T-helper 1 cell (primary cell): Measurements from ENCODE around the gene POLR2B.
"Not testable (repeated sequence)": the region's sequence is repeated elsewhere in the genome, so short reads cannot be mapped to it uniquely, and the experiment has no call there.

Source experiments
- DNase-seq, 5 donors: peaks; one replicate each; pipeline ENCODE4 v3.0.0-alpha.2; 2012 to 2020

Gene POLR2B

DNA sequence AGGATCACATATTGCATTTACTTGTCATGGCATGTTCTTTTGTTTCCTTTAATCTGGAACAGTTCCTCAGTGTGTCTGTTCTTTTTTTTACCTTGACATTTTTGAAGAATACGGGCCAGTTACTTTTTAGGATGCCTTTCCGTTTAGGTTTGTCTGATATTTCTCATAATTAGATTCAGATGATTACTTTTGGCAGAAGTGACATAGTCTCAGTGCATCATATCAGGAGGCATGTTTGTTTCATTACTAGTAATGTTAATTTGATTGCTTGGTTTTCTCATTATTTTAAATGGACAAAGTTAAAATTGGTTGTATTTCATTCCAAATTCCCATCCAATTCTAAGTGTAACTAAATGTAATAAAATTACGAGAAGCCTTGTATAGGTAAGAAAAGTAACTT, 8.3 kb downstream of the POLR2B start:
- no peak for DNase-seq

DNA sequence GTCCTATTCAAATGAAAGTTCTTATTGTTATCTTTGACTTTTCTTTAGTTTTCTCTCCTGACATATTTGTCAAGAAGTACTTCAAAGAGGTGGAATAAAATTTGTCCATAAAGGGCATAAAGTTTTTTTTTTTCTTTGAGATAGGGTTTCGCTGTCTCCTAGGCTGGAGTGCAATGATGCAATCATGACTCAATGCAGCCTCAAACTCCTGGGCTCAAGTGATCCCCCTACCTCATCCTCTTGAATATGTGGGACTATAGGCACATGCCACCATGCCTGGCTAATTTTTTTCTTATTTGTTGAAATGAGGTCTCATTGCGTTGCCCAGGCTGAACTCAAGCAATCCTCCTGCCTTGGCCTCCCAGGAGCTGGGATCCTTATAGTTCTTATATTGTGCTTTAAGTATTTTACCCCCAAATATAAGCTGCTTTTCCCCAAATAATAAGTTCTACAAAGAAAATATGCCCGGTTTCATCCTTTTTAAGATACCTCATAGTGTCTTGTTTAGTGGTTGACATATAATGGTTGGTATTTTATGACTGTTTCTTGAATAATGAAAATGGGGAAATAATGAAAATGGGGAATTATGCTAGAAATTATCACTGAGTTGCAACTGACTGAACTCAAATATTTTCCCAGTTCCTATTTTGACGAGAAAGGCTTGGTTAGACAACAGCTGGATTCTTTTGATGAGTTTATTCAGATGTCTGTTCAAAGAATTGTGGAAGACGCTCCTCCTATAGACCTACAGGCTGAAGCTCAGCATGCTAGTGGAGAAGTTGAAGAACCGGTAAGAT, 11.6 kb downstream of the POLR2B start:
- no peak for DNase-seq

DNA sequence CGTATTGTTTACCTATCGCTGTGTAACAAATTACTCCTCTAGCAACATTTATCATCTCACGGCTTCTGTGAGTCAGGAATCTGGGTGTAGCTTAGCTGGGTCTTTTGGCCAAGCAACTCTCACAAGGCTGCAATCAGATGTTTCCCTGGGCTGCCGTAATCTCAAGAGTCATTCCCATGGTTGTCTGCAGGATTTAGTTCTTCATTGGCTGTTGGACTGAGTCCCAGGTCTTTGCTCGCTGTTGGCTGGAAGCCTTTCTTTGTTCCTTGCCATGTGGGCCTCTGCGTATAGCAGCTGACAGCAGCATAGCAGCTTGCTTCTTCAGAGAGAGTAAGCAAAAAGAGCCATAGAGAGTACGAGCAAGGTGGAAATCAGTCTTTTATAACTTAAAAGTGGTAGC, 16.8 kb downstream of the POLR2B start:
- no peak for DNase-seq

DNA sequence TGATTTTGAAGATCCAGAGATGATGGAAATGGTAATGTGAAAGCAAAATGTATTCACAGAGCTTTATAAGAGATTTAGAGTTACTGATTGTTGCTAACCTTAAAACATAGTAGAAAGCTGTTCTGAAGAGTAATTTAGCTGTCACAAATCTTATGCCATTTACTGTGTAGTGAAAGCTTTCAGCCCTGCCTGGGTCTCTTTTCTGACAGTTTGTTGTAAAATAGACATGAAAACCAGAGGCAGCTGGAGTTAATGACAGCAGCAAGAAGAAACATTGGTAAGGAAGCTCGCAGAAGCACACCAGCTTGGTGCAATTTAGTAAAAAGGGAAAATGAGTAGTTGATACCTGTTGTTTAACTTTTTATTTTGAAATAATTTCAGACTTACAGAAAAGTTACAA, 21.1 kb downstream of the POLR2B start:
- no peak for DNase-seq

DNA sequence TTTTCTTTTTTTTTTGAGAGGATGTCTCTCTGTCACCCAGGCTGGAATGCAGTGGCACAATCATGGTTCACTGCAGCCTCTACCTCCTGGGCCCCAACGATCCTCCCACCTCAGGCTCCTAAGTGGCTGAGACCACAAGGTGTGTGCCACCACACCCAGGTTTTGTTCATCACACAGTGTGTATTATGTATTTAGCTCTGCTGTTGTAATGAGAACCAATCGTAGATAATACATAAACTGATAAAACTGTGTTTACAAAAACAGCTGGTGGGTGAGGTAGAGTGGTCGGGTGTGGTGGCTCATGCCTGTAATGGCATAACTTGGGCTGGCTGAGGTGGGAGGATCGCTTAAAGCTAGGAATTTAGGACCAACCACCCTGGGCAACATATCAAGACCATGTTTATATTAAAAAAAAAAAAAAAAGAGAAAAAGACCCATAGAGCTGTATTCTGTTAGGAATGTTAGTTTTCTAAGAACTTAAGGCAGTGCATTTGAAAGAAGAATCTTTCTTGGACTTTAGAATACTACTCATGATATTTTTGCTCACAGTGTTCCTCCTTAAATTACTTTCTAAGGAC, 34.9 kb downstream of the POLR2B start:
- DNase-seq, result no peak

DNA sequence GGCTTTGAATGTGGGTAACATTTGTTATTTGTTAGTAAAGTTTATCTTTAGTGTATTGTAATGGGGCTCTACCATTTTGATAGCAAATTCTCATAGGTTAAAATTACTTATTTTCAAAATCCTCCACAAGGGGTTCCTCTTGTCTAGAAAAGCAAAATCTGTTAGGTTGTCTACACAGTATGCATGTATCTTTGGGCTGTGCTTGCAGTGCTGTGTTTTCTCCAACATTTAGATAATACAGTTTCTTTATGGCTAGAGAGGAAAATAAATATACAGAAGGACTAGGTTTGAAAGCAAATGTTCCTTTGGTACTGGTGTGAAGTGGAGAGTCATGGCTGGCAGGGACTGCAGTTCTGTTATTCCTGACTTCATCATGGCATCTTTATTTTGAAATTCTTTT, 40.3 kb downstream of the POLR2B start:
- DNase-seq, result no peak

DNA sequence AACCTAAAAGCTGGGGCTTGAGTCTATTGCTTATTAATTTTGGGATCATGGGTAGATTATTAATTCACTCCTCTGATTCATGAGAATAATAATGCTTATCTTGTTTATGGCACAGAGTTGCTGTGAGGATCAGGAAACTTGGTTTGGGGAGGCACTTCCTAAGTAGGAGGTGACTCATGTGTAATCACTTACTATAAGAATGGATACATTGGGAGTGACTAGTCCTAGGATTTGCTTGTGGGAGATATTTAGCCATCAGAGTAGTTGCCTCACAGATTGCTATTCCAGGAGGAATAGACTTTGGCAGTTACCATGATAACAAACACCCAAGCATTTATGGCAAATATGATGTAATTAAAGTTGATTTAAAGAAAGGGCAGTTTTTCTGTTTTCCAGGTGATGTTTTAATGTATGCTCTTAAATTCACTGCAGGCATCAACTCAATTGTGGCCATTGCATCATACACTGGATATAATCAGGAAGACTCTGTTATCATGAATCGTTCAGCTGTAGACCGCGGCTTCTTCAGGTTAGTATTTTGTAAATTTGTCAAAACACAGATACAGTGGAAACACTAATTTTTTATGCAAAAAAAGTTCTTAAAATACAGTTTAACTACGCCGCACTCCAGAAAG, 41.9 kb downstream of the POLR2B start:
- no peak for DNase-seq

DNA sequence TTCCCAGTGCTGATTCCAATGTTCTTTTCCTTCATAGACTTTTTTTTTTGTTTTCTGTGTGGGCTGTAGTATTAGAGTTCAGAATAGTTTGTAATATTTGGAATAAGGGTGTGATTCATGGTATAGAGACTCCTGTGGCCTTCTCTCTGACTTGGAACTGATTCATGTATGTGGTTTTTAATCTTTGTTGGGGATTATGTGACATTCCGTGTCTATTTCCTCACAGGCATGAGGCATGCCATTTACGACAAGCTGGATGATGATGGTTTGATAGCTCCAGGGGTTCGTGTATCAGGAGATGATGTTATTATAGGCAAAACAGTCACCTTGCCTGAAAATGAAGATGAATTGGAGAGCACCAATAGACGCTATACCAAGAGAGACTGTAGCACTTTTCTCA, 44.4 kb downstream of the POLR2B start:
- no peak for DNase-seq

DNA sequence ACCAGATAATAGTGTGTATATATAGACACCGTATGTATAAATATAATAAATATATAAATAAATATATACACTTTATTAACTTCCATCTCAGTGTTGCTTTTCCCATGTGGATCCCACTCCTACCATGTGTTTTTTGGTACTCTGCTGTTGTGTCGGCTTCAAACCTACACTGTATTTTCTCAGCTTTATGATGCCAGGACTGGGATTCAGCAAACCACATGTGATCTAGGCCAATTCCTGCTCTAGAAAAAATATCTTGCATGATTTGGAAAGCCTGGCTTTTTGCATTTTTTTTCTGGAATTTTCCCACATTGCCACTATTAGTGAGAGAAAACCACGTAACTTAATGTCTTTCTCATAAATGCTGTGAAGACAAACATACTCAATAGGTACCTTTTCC, 55.8 kb downstream of the POLR2B start:
- DNase-seq, result no peak

DNA sequence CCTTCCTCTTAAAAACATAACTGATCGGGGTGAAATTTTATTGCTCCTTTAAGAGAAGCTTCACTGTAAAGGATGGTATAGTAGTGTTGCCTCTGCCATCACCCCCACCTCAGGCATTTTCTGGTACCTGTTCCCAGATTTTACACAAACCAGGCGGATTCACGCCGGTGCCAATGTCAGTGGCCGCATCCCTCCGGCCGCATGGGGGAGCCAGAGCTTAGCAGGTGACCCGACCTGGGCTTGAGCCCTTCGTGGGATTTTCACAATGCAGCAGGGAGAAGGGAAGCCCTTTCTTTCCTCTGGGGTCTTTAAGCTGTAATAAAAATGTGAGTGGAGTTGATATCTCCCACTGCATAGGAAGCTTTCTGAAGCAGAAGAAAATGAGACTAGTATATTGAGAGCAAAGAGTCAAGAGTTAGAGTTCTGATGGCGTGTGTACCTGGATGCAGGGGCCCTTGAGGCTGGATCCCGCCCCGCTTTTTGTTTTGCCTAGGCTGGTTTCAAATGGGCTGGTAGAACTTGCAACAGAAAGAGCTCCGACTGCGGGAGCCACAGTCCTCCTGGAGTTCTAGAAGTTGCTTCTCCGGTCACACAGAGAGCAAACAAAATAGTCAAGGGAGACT, 59.4 kb downstream of the POLR2B start:
- no peak for DNase-seq

DNA sequence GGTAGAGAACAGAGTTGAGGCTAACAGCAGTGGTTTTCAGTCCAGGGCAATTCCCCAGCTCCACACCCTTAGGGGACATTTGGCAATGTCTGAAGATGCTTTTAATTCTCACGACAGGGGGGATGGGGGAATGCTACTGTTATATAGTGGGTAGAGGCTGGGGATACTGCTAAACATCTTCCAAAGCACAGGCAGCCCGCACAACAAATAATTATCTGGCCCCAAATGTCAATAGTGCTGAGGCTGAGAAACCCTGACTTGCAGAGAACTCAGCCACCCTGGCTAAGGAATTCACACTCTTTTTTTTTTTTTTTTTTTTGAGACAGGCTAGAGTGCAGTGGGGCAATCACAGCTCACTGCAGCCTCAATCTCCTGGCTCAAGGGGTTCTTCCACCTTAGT, 60.6 kb downstream of the POLR2B start:
- no peak for DNase-seq

DNA sequence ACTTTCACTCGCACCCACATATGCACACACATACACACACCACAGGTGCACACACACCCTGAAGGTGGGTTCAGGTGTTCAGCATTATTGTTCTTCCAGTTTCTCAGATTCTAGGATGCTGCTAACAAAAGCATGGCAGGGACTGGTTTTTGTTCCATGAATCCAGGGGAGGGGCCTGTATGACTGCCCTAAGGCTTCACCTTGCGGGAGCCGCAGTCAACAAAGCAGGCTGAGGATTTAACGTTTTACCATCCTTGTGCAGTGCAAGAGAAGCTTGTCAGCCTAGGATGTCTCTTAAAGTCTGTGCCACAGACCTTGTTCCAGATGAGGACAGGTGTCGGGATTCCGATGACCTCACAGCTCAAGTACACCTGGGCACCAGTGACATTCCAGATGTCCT, 61.8 kb downstream of the POLR2B start:
- DNase-seq, result no peak

DNA sequence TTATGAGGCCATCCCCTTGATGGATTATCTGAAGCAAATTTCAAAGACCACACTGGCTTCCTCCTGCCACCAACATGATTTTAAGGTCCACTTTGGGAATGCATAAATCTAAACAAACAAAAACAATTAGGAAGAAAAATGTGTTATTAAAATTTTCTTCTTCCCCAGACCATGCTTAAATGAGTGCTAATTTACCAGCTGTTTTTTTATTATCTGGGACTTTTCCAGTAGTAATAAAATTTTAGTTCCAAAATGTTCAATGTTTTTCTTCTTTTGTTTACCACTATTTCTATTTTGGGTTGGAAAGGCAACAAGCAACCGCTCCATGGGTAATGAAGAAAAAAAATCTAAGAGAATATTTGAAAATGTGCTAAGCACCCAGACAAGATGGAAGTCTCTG, 62.3 kb downstream of the POLR2B start:
- DNase-seq, result no peak

DNA sequence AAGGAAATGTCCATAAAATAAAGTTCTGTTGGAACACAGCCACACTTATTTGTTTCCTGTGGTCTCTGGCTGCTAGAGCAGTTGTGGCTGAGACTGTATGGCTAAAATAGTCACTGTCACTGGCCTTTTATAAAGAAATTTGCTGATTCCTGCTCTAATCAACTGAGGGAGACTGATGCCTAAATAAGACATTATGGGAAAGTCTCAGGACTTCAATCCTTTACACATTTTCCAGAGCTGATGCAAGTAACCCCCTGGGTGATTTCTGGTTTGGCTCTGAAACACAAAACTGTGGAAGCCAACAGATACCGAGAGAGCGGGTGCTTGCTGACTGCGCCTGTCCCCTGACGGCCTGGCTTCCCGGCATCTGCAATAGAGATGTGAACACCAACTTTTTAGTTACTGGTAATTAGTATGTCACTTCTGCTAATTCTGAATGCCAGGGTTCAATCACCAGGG, 64.0 kb downstream of the POLR2B start:
- DNase-seq, result no peak

DNA sequence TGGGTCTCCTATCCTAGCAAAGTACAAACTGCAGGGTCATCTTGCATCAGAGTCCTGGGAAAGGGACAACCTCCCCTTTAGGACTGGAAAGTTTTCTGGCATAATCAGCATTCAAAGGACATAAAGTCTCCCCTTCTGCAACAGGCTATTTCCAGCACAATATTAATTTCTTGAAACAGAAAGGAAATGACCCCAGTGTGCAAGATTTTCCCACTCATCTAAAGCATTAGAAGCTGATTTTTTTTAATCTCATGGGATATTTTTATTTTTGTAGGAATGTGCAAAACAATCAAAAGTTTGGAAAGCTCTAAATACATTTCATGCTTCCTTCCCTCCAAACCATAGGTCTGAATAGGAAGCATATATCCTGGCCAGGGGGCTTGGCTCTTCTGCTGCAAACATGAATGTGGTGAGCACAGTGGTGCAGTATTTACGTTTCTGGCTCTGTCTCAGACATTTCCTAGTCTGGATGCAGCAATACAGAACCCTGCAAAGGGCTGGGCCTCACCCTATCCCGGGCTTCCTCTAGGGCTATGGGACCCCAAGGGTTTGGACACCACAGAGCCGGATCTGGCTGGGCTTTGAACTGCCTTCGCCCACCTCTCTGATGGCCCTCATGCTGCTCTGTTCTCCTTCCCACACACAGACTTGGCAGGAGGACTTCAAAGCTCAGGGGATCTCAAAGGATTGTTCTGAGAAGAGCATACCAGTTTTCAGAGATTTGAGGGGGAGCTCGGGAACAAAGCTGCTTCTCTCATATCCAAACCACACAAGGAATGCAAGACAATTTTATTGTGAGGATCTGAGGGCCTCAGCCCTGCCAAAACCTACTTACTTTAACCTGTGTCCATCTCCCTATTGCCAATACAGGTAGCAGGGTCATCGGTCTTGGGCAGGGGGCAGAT, 64.9 kb downstream of the POLR2B start:
- no peak for DNase-seq

DNA sequence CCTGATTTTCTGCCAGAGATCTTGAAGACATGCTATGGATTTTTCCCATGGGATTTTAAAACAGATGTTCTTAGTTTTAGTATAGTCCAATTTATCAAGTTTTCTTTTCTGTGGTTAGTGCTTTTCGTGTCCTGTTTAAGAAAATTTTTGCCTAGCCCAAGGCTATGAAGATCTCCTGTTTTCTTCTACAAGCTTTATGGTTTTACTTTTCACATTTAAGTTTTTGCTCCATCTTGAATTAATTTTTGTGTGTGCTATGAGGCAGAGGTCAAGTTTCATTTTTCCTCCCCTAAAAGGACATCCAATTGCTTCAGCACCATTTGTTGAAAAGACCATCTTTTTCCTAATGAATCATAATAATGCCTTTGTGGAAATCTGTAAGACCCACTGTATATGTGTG, 65.6 kb downstream of the POLR2B start:
- no peak for DNase-seq

DNA sequence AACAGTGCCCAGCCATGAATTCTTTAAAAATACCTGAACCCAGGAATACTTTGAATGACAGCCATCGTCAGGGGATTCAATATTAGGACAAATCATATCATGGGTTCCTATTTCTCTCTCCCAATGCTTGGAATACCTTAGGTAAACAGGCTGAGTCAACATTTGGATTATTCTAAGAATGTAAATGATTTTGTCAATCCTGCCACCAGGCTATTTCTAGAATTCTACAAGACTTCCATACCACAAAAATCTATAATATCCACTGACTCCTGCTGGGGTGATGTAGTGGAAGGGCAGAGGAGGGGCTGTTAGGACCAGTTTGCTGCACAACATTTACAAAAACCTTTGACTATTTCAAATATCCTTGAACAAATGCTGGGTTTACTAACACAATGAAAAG, 66.3 kb downstream of the POLR2B start:
- DNase-seq, result no peak

DNA sequence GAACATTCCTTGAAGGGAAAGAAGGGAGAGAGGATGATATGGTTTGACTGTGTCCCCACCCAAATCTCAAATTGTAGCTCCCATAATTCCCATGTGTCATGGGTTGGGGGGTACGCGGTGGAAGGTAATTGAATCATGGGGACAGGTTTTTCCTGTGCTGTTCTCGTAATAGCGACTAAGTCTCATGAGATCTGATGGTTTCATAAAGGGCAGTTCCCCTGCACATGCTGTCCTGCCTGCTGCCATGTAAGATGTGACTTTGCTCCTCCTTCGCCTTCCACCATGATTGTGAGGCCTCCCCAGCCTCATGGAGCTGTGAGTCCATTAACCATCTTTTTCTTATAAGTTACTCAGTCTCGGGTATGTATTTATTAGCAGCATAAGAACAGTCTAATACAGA, 68.3 kb downstream of the POLR2B start:
- not testable (repeated sequence) for DNase-seq

DNA sequence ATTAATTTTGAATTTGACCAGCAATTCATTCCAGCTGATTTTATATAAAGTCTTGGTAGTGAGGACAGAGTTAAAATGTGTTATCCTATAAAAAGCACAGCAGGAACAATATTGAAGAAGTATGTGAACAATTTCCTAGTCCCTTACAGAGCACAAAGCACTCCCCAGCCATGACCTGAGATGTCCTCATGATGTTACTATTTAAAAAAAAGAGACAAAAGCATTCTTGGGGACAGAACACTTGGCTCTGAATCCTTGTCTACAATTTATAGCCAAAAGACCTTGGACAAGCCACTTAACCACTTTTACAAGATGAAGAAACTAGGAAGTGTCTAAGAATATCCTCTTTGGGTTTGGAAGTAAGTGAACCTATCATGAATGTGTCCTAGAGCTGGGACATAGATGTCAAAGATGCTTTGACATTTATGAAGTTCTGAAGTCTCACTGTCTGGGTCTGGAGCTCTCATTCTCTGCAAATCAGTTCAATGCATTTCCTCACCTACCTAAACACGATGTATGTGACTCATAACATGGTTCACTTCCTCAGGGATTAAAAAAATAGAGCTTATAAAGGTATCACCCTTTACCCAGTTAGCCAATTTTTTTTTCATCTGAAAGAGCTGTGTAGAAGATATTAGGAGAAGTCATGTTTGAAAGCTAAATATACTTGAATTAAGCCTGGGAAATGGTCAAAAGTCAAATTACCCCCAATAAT, 70.1 kb downstream of the POLR2B start:
- no peak for DNase-seq

DNA sequence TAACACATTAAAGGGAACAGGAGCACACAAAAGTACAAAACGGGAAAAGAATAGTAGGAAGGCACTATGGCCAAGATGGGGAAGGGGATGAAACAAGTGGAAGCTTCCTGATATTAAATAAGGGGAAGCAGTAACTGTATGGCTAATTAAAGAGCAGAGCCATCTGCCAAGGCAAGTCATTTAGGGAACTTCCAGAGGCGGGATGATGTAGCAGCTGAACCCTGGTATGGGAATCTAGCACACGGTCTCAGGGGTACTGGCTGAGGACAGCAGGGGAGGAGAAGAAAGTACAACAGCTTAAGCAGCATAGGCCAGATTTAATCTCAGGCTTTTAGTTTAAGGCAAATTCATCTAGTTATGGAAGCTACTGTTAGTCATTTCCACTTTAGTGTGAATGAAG, 72.4 kb downstream of the POLR2B start:
- DNase-seq, result no peak

DNA sequence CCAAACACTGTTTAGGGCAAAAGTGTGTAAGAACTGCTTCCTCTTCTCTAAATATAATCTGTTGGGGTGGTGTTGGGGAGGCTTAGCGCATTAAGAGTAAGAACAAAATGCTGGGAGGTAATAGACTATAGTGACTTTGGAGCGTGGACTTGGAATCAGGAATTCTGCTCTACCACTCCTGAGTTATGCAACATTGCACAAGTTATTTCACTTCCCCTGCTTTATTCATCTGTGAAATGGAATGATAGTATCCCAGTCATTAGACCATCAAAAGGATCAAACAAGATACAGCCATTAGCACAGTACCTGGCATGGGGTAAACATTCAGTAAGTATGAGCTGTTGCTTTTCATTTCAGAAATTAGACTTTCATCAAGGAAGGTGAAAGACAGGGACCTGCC, 72.8 kb downstream of the POLR2B start:
- DNase-seq, result no peak

DNA sequence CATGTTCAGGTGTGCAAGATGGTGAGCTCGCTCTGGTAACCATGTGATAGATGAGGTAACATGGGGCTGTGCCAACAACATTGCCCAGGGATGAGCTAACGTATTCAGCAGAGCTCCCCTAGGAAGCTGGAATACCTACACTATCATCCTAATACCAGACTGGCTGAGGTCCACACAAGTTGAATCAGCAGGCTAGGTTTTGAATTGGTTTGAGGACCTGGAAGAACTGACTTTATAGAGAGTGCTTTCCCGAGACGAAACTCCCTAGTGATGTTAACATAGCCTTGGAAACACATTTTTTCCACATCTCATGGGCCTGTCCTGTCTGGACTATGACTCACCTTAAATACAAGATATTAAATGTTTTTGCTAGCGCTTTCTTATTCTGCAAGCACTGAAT, 74.8 kb downstream of the POLR2B start:
- no peak for DNase-seq
